HG02623 (cell line): Measurements from ENCODE around the gene BARD1.
A peak's percentile ranks its signal among the peaks of the same experiment; 100 is the strongest.
"Not testable (repeated sequence)": the region's sequence is repeated elsewhere in the genome, so short reads cannot be mapped to it uniquely, and the experiment has no call there.

Experiments
- ATAC-seq: cut with Tn5 transposase; IDR thresholded peaks from one replicate; pipeline ENCODE4 v1.9.1; 2021; ENCODE audit warnings: moderate library complexity; ENCODE audit not compliant: unreplicated experiment

The BARD1 gene

DNA sequence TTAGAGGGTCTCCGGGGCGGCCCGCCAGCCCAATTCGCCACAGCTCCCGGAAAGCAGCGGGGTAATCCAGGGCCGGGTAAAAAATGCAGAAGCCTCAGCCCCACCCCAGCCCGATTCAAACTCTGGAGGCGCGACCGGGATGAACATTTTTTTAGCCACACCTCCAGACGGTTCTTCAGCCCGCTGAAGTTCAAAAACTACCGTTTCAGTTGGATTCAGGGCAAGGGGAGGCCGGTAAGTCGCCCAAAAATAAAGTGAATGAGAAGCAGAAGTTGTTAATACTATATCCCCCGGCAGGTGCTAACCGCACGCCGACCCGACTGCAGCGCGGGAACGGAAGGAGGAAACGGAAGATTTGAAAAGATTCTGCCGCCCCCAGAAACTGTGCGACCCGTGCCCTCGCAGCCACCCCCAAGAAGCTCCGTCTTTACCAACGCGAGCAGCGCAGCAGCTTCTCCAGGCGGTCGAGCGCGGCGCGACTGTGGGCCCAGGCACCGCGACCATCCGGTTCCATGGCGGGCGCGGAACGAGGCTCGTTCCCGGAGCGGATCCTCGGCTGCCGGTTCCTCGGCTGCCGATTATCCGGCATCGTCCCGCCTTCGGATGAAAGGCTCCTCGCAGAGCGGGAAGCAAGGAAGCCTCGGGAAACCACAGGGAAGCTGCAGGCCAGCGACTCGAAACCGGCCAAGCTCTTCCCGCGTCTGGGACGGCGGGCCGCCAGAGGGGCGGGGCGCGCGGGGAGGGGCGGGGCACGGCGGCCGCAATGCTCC lies at the start of gene BARD1:
BARD1 (minus strand) TSS at position 703 of the 770 bp plus-strand sequence; CDS start at position 589, 114 bp downstream.
- ATAC-seq: peak; percentile 11

DNA sequence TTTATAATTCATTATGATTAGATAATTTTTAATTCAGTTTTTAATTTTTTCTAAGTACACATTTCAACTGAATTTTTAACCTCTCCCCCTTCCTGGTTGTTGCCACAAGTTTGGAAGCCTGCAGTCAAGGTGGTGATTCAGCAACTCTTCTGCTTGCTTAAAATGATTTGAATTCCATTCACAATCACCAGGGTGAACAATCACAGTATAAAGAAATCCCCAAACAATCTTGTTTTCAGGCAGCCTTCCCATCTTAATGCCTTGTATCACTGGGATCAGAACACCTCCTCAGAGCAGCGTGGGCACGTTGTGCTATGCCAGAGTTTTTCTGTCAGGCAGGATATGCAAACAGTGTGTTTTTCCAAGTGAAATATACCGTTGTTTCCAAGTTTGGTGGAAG lies 46.7 kb upstream of the BARD1 start:
- no peak for ATAC-seq

DNA sequence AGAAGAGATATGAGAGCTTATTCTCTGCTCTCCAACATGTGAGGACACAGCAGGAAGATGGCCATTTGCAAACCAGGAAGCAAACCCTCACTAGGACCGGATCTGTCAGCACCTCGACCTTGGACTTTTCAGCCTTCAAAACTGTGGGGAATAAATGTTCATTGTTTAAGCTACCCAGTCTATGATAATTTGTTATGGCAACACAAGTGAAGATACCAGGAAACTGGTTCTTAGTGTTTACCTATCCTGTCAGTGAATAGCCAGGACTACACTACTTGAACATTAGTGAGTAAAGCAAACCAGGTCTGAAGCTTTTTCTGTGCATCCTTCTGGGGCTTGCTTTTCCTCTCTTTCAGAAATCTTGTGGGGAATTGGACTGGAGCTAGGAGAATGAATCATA lies 44.4 kb upstream of the BARD1 start:
- no peak for ATAC-seq

DNA sequence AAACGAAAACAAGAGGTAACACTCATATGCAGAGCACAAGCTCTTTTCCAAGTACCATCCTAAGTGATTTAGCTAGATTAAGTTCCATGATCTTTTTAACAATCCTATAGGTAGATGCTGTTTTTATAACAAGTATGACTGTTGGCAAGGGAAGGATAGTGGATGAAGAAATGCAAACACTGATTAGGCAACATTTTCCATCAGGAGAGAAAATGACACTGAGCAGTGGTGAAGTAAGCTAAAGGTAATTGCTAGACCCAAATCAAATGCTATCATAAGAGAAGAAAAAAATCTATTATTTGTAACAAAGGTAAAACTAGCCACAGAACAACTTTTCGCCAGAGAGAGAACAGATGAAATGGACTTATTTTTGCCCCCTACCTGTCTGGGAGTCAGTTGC lies 34.3 kb upstream of the BARD1 start:
- no peak for ATAC-seq

DNA sequence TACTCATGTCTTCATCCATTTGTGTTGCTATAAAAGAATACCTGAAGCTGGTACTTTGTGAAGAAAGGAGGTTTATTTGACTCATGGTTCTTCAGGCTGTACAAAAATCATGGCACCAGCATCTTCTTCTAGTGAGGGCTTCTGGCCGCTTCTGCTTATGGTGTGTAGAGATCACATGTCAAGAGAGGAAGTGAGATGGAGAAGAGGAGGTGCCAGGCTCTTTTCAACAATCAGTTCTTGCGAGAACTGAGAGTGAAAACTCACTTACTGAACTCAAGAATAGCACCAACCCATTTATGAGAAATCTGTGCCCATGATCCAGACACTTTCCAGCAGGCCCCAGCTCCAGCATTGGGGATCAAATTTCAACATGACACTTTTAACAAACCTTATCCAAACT lies 30.0 kb upstream of the BARD1 start:
- ATAC-seq: peak; percentile 90

DNA sequence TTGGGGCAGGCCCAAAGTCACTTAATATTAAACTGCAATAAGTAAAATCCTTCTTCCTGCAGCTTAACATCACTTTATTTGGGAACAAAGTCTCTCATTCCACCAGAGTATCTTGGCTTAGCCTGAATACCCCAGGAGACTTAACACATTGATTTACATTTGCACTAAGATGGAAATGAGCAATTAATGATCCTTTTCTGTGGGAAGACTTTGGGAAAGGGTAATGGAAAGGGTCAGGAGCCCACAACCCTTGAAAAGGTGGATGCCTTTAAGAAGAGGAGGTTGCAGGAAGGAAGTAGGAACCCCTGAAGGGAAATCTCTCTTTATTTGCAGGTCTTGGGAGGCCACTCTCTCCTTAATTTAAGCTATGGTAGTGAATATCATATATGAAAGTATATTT lies 28.0 kb upstream of the BARD1 start:
- no peak for ATAC-seq

DNA sequence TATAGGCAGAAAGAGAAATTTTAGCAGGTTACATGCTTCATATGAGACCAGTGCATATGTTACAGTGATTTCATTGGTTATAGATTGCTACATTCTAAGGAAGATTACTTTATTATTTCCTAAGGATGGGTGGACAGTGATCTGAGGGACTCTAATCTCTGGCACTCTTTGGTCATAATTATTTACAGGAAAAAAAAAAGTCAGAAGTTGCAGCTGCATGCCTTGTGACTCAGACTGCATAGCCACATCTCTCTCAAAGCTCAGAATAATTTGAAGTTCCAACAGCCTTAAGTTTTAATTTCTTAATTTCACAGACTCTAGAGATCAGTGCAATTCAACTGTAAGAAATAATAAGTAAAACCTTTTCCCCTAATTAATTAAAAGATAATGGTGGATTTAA lies 27.1 kb upstream of the BARD1 start:
- no peak for ATAC-seq

DNA sequence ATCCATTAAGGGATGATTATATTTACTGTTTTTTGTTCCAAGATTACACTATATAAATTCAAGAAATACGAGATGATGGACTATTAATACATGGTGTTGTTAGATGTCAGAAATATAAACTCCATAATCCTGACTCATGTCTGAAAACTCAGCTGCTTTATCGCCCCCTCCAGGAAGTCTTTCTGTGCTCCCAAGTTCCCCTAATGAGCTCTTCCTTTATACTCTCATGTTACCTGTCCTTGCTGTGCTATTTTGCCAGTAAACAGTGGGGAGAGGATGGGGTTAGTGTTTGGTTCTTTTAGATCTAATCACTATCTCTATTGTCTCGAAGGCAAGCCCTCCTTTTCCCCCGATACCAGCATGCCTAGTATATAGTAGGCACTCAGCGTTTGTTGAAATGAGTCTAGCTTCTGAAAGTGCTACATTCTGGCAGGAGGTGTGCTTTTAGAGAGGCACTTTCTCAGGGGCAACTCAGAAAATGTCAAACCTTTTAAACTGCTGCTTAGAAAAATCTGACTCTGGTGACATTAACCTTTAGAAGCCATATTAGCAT lies 21.4 kb upstream of the BARD1 start:
- ATAC-seq: no peak

DNA sequence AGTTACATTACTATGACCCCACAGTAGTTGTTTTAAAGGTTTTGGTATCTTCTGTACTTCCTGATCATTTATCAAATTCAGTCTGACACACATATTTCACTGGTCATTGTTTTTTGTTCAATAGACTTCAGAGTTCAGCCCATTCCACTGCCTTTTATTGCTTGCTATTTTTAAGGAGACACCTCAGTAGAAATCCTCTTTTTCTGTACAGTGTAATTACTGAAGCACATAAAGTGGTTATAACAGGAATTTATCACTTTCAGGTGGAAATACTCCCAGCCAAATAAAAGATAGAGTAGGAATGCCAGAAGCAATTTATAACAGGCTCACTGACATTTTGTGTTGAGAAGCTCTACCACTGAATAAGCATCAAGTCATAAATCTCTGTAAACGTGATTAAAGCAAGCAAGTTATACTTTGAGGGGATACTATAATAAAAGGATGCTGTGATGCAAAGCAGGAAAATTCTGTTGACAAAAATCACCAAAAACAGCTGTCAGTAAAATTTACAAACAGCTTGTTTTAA lies 6.6 kb upstream of the BARD1 start:
- no peak for ATAC-seq

DNA sequence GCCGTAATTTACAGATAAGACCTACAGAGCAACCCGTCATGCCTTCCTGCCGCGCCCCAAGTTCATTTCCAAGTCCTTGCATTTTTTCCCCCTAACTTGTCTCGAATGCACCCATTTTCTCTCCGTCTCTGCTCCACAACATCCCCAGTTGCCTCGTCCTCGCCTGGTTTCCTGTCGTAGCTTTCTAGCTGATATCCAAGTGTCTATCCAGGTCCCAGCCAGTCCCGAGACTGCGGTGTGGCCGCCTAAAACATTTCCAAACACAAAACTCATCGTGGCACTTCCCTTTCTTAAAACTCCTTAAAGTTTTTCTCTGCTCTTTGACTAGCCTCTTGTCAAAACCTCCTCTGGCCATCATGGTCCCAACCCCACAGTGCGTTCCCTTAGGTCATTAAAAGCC lies 1.2 kb upstream of the BARD1 start:
- ATAC-seq: no peak

DNA sequence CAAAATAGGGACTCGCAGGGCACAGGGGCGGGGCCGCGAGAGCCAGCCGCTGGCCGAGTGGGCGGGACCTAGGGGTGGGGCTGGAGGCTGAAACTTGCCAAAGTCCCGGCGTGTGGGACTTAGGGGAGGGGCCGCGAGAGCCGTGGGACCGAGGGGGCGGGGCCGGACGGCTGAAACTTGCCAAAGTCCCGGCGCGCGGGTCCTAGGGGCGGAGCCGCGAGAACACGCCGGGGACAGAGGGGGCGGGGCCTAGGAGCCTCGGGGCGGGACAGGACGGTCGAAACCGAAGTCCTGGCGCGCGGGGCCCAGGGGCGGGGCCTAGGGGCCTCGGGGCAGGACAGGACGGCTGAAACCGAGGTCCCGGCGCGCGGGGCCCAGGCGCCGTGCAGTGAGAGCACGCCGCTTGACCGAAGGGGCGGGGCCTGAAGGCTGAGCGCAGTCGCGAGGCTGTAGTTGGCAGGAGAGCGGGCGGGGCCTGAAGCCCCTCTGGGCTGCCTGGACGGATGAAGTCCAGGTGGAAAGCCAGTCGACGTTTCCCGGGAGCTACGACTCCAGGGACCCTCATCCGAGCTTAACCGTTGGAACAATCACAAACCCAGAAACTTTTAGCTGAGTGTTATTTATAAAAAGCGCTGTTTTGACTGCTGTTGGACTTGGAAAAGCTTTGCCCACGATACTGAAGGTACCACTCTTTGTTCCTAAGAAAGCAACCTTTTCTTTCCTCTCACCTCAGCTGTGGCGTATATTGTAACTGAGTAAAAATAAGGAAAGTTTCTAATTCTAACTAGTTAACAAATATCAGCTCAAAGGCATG lies 475 bp upstream of the BARD1 start:
- ATAC-seq: peak; percentile 80

DNA sequence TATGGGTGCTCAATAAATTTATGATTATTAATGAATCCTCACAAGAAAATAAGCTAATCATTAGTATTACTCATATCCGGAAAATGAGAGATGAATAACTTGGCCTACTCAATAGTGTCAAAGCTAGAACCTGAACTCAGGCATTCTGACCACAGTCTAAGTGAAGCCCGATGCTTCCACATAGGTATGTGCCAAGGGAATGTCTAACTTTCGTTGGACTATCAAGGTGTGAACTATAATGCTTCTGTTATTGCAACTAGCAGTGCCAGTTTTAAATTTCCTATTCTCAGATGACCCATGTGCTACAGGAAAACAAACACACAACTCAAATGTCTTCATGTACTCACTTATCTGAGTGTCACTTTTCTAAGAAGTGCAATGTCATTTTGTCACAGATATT lies 1.8 kb downstream of the BARD1 start:
- no peak for ATAC-seq

DNA sequence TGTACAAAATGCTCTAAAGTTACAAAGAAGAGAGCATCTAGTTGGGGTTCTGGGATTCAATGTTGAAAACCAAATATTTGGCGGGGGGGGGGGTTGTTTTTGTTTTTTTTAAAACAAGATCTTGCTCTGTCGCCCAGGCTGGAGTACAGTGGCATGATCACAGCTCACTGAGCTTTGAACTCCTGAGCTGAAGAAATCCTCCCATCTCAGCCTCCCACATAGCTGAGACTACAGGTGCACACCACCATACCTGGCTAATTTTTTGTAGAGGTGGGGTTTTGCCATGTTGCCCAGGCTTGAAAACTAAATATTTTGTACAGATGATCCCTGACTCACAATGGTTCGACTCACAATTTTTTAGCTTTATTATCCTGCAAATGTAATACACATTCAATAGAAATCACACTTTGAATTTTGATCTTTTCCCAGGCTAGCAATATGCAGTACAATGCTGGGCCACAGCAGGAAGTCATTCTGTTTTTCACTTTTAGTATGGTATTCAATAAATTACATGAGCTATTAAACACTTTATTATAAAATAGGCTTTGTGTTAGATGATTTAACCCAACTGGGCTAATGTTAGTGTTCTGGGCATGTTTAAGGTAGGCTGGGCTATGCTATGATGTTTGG lies 7.6 kb downstream of the BARD1 start:
- ATAC-seq: no peak

DNA sequence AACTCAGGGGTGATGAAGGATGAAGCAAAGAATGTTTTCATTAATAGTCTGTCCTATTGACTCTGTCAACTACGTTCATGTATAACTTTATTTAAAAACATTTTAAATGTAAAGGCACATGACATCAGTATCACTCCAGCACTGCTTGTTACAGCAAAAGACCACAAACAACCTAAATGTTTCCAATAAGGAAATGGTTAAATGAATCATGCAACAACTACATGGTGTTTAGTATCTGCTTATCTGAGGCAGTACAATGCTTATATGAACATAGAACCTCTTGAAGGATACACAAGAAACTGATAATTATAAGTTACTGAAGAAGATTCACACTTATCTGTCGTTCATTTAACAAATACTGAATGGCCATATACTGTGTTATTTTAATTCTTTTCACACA lies 8.4 kb downstream of the BARD1 start:
- no peak for ATAC-seq

DNA sequence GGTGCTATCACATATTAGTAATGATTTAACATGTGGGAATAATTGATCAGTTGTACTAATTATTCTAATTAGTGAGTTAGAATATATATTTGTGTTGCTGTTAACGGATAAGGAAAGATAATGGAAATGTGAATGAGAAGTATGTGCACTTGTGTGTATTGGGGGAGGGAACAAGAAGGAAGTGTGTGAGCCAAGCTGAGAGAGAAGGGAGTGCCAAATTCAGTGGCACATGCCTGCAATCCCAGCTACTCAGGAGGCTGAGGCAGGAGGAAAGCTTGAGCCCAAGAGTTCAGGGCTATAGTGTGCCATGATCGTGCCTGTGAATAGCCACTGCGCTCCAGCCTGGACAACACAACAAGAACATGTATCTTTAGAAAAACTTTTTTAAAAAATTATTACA lies 9.3 kb downstream of the BARD1 start:
- no peak for ATAC-seq

DNA sequence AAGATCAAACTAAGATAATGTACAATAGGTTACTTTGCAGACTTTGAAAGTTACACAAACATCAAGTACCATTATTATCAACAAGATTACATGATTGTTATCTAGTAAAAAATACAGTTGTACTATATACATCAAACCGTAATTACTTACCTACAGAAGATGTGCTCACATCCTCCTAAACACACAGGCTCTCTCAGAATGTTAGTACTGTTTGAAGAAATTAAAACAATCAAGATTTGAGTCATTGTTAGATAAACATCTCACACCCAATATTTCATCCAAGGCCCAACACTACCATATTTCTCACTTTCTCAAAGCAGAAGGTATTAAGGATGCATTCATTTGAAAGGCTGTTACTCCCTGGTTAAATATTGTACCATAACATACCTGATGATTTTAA lies 12.6 kb downstream of the BARD1 start:
- no peak for ATAC-seq

DNA sequence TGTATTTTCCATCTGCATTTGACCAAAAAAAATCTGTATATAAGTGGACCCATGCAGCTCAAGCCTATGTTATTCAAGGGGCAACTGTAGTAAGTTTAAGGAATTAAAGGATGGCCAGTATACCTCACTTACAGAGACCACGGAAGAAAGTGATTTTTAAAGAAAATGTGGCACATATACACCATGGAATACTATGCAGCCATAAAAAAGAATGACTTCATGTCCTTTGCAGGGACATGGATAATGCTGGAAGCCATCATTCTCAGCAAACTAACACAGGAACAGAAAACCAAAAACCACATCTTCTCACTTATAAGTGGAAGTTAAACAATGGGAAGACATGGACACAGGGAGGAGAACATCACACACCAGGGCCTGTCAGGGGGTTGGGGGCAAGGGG lies 26.3 kb downstream of the BARD1 start:
- not testable (repeated sequence) for ATAC-seq

DNA sequence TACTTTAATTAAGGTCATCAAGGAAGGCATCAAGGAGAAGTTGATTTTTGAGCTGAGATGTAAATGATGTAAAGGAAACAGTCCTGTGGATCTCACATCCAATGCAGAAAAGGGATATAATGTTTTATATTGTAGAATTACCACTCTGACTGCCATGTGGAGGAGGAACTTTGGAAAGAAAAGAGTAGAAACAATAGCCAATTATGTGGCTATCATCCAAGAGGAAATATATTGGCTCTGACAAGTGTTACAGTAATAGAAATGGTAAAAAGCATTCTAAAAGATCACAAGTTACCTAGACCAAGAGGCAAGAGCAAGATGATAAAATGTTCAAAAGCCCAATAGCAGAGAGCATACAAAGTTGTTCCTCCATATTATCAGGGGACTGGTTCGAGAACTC lies 26.8 kb downstream of the BARD1 start:
- no peak for ATAC-seq

DNA sequence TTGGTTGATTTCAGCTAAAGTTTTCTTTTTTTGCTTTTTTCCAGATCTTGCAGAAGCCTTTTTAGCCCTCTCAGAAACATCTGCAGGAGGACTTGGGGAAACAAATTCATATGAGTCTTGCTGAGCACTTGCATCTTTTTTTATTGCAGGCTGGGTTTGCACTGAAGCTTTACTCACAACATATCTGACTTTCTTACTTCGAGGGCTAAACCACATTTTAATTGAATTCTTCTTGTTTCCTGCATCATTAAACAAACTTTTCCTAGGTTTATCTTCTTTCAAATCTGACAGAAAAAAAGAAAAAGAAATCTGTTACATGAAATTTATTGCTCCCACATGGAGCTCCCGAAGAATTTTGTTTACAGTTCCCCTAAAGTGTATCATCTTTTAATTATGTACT lies 28.3 kb downstream of the BARD1 start:
- no peak for ATAC-seq

DNA sequence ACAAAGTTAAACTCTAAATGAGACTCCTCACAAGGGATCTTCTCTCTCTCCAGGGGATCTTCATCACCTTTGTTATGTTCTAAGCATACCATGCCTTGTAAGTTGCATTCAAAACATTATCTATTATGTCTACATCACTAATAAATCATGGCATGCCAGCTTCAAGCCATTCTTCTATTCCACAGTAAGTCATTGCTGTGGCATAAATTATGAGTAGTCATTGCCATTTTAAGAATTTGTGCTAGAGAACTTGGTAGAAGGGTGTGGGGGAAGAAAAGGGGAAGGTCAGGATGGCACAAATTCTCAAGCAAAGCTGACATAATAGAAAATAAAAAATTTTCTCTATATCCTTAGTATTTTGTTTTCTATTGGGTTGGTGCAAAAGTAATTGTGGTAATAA lies 33.5 kb downstream of the BARD1 start:
- ATAC-seq: no peak

DNA sequence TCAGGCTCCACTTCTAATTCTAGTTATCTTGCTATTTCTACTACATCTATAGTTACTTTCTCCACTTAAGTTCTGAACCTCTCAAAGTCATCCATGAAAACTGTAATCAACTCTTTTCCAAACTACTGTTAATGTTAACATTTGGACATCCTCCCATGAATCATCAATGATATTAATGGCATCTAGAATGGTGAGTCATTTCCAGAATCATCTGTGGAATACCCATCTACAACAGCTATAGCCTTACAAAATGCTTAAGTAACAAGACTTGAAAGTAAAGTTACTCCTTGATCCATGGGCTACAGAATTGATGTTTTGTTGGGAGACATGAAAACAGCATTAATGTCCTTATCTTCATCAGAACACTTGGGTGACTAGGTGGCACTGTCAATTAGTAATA lies 35.4 kb downstream of the BARD1 start:
- ATAC-seq: no peak
